Kidney epithelial cell (primary cell): ENCODE measurements around the gene DHX34. TPM values are rescaled to one million over a fixed set of nuclear protein-coding genes. Genes with fewer than 3 reads are reported as not detected.
"Not testable (repeated sequence)": the region's sequence is repeated elsewhere in the genome, so short reads cannot be mapped to it uniquely, and the experiment has no call there.

Experiments
- DNase-seq: peaks from one replicate; pipeline ENCODE4 v3.0.0-alpha.2; 2010; ENCODE audit warnings: low read depth
- H3K27me3 ChIP-seq: 2 replicates; pipeline ENCODE4 v1.6.0; 2011; ENCODE audit warnings: low read length; ENCODE audit not compliant: control insufficient read depth, insufficient read depth
- H3K36me3 ChIP-seq: 2 replicates; pipeline ENCODE4 v1.5.1; 2011; ENCODE audit warnings: low read length; ENCODE audit not compliant: control insufficient read depth, insufficient read depth
- H3K4me3 ChIP-seq: 2 replicates; pipeline ENCODE4 v1.5.1; 2011; ENCODE audit warnings: low read depth, mild to moderate bottlenecking, control low read depth, low read length
- CTCF ChIP-seq: IDR thresholded peaks from 2 replicates; pipeline ENCODE4 v1.5.1; 2011; ENCODE audit warnings: mild to moderate bottlenecking, moderate library complexity, low read length, control low read depth, inconsistent platforms; ENCODE audit not compliant: insufficient read depth, poor library complexity, severe bottlenecking
- total RNA-seq: library from RNA; depleted of rRNA; stranded (reverse); fragments of >200 nt; gene quantifications from 2 replicates; pipeline ENCODE4 v1.2.3, GENCODE V29; 2015

DHX34 gene
- total RNA-seq, 1 donor from 2014 or later: 18.1 TPM

GRCh38 chr19:47331931-47332547 is 17.1 kb upstream of the DHX34 start, which contains the start of gene C5AR2:
C5AR2 (plus strand) TSS chr19:47332175; CDS start chr19:47340800, 8,625 bp downstream.
- no peak for TF ChIP-seq CTCF
- H3K4me3 ChIP-seq: no peak within 1 kb of the TSS
- H3K36me3 ChIP-seq: no peaks in the 10 kb centered on the region
- DNase-seq: no peak
- peaks cover 2% of the 10 kb centered on the region for H3K27me3 ChIP-seq

- DNase-seq, H3K36me3 ChIP-seq, H3K27me3 ChIP-seq, H3K4me3 ChIP-seq: not testable (repeated sequence)
These were observed 12.1 kb upstream of the DHX34 start for GRCh38 chr19:47336765-47337718.

GRCh38 chr19:47339196-47339880 is 9.8 kb upstream of the DHX34 start:
- no peak for DNase-seq
- no peak overlapping the region for H3K4me3 ChIP-seq
- TF ChIP-seq CTCF: no peak
- no peaks in the 10 kb centered on the region for H3K36me3 ChIP-seq
- H3K27me3 ChIP-seq: no peaks in the 10 kb centered on the region

GRCh38 chr19:47340477-47341208 is 8.5 kb upstream of the DHX34 start:
- H3K36me3 ChIP-seq: no peaks in the 10 kb centered on the region
- TF ChIP-seq CTCF: no peak
- DNase-seq: no peak
- no peak overlapping the region for H3K4me3 ChIP-seq
- no peaks in the 10 kb centered on the region for H3K27me3 ChIP-seq

- H3K36me3 ChIP-seq: no peaks in the 10 kb centered on the region
- DNase-seq: no peak
- no peak overlapping the region for H3K4me3 ChIP-seq
- no peaks in the 10 kb centered on the region for H3K27me3 ChIP-seq
- TF ChIP-seq CTCF: no peak
These were observed 7.4 kb upstream of the DHX34 start for GRCh38 chr19:47341734-47342133.
